HG03354 (cell line): Measurements from ENCODE around the gene TMEM178B.

Experiments used
- ATAC-seq: cut with Tn5 transposase; IDR thresholded peaks from one replicate; pipeline ENCODE4 v1.9.1; 2021; ENCODE audit warnings: mild to moderate bottlenecking; ENCODE audit not compliant: unreplicated experiment, poor library complexity, severe bottlenecking

The TMEM178B gene

GRCh38 chr7:141335164-141335563 is 261.3 kb downstream of the TMEM178B start:
- no peak for ATAC-seq

GRCh38 chr7:141339603-141340002 is 265.7 kb downstream of the TMEM178B start:
- ATAC-seq, result no peak

GRCh38 chr7:141340991-141341390 is 267.1 kb downstream of the TMEM178B start:
- ATAC-seq, result no peak

GRCh38 chr7:141342621-141343408 is 269.0 kb downstream of the TMEM178B start:
- no peak for ATAC-seq

GRCh38 chr7:141344153-141344935 is 270.5 kb downstream of the TMEM178B start:
- no peak for ATAC-seq

GRCh38 chr7:141348728-141349127 is 274.9 kb downstream of the TMEM178B start:
- no peak for ATAC-seq

GRCh38 chr7:141349338-141349737 is 275.5 kb downstream of the TMEM178B start:
- no peak for ATAC-seq

- no peak for ATAC-seq
These were observed 275.9 kb downstream of the TMEM178B start for GRCh38 chr7:141349804-141350203.

GRCh38 chr7:141351175-141351574 is 277.3 kb downstream of the TMEM178B start:
- no peak for ATAC-seq

GRCh38 chr7:141352955-141353354 is 279.1 kb downstream of the TMEM178B start:
- ATAC-seq, result no peak

- no peak for ATAC-seq
These were observed 280.4 kb downstream of the TMEM178B start for GRCh38 chr7:141354251-141354650.

GRCh38 chr7:141355032-141355431 is 281.2 kb downstream of the TMEM178B start:
- no peak for ATAC-seq

GRCh38 chr7:141356161-141356560 is 282.3 kb downstream of the TMEM178B start:
- ATAC-seq, result no peak

- ATAC-seq, result no peak
These were observed 284.5 kb downstream of the TMEM178B start for GRCh38 chr7:141358386-141358785.

- no peak for ATAC-seq
These were observed 285.4 kb downstream of the TMEM178B start for GRCh38 chr7:141359262-141359661.

GRCh38 chr7:141359740-141360415 is 286.0 kb downstream of the TMEM178B start:
- no peak for ATAC-seq

- no peak for ATAC-seq
These were observed 286.5 kb downstream of the TMEM178B start for GRCh38 chr7:141360416-141360760.

GRCh38 chr7:141360803-141361202 is 286.9 kb downstream of the TMEM178B start:
- no peak for ATAC-seq

- no peak for ATAC-seq
These were observed 287.6 kb downstream of the TMEM178B start for GRCh38 chr7:141361479-141361878.

- ATAC-seq, result no peak
These were observed 288.1 kb downstream of the TMEM178B start for GRCh38 chr7:141361960-141362359.
